Mammary epithelial cell (primary cell): ENCODE results near the gene ZNF503.

ENCODE experiments used
- CTCF ChIP-seq, 2 donors: IDR thresholded peaks in 1 of 2; conservative IDR thresholded peaks in 1 of 2; 2 replicates each; pipeline ENCODE4 v1.5.1; 2011 to 2012; ENCODE audit warnings: inconsistent platforms in 2 of 2, low read length in 2 of 2, mild to moderate bottlenecking in 2 of 2, control low read depth in 1 of 2, low read depth in 1 of 2; ENCODE audit not compliant: insufficient read depth in 1 of 2; ENCODE audit errors: extremely low read depth in 1 of 2
- EZH2 ChIP-seq: IDR thresholded peaks from 2 replicates; pipeline ENCODE4 v1.6.1; 2012; ENCODE audit warnings: low read length, inconsistent platforms, borderline replicate concordance

DNA sequence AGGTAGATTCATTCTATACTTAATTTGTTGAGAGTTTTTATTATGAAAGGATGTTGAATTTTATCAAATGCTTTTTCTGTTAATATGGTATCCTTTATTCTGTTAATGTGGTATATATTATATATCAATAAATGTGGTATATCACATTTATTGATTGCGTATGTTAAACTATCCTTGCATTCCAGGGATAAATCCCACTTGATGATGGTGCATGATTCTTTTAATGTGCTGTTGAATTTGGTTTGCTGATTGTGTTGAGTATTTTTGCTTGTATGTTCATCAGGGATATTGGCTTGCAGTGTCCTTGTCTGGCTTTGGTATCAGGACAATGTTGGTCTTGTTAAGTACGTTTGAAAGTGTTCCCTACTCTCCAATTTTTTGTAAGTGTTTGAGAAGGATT lies 41.8 kb upstream of the ZNF503 start:
- TF ChIP-seq CTCF (conservative IDR thresholded peaks at IDR 0.05 in 1 of 2, IDR thresholded peaks at IDR 0.05 in 1 of 2; ENCODE audit: extremely low read depth in 1 of 2, insufficient read depth in 1 of 2, low read depth in 1 of 2, low read length in 2 of 2) = no peak
- no peak for TF ChIP-seq EZH2
